ENCODE data around the gene ATP7A.

DNA sequence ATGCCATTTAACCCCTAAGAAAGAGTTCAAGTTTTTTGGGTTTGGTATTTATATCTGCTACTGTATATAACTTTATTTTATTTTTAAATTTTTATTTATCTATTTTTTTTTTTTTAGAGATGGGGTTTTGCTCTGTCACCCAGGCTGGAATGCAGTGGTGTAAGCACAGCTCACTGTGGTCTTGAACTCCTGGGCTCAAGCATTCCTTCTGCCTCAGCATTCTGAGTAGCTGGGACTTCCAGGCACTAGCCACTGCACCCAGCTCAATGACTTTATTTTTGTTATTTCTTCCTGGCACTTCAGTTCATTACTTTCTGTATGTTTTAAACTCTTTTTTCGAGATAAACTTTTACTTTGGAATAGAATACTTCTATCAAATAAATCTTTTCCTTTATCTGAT lies 101.4 kb downstream of the ATP7A start:
- TF ChIP-seq, protein P1, sequence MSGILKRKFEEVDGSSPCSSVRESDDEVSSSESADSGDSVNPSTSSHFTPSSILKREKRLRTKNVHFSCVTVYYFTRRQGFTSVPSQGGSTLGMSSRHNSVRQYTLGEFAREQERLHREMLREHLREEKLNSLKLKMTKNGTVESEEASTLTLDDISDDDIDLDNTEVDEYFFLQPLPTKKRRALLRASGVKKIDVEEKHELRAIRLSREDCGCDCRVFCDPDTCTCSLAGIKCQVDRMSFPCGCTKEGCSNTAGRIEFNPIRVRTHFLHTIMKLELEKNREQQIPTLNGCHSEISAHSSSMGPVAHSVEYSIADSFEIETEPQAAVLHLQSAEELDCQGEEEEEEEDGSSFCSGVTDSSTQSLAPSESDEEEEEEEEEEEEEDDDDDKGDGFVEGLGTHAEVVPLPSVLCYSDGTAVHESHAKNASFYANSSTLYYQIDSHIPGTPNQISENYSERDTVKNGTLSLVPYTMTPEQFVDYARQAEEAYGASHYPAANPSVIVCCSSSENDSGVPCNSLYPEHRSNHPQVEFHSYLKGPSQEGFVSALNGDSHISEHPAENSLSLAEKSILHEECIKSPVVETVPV (CRISPR knock-in tag; IDR thresholded peaks at IDR 0.05), result no peak
- no peak for TF ChIP-seq ZFP3 (CRISPR knock-in tag; IDR thresholded peaks at IDR 0.05)
- TF ChIP-seq ZNF70 (CRISPR knock-in tag; IDR thresholded peaks at IDR 0.05), result no peak
- no peak for TF ChIP-seq BACH2 (CRISPR knock-in tag; IDR thresholded peaks at IDR 0.05; ENCODE audit: borderline replicate concordance)
- no peak for TF ChIP-seq TCF4 (CRISPR knock-in tag; IDR thresholded peaks at IDR 0.05; ENCODE audit: borderline replicate concordance)
- TF ChIP-seq ESRRG (CRISPR knock-in tag; IDR thresholded peaks at IDR 0.05), result no peak
- TF ChIP-seq TOX (CRISPR knock-in tag; IDR thresholded peaks at IDR 0.05; ENCODE audit: borderline replicate concordance), result no peak
- TF ChIP-seq ISL1 (CRISPR knock-in tag; IDR thresholded peaks at IDR 0.05), result no peak
